ENCODE measurements around the gene AMOTL2. TPM values are rescaled to one million over a fixed set of nuclear protein-coding genes. Genes with fewer than 3 reads are reported as not detected.

AMOTL2 gene
- total and polyA plus RNA-seq, 7 donors = 4.0 to 36.6 (median 16.5) TPM

DNA sequence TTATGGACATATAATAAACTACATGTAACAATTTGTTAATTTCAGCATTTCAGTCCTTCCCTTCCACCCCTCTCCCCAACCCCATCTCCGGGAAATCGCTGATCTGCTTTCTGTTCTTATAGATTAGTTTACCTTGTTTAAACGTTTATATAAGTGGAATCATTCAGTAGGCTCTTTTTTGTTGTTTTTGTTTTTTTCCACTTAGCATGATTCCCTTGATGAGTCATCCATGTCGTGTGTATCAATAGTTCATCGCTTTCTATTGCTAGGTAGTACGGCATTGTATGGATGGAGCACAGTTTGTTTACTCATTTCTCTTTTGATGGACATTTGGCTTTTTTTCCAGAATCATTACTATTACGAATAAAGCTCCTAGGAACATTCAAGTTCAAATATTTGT lies 23.5 kb upstream of the AMOTL2 start:
- no peak for DNase-seq
- no peak for ATAC-seq
- H3K9me3 ChIP-seq = no peaks in the 10 kb centered on the region
- H3K4me3 ChIP-seq = no peak overlapping the region
- no peak overlapping the region for H3K27ac ChIP-seq
- H3K27me3 ChIP-seq (ENCODE audit: insufficient read depth in 3 of 3, low read length in 2 of 3) = peaks cover 0 to 4% (median 0%) of the 10 kb centered on the region in 3 donors
- 88 to 93% (median 92%) methylated on average over 7 of the region's 7 CpGs for WGBS, 3 donors
- intact Hi-C loops (cut with DNase I) = no loop called here
- TF ChIP-seq, protein P1, sequence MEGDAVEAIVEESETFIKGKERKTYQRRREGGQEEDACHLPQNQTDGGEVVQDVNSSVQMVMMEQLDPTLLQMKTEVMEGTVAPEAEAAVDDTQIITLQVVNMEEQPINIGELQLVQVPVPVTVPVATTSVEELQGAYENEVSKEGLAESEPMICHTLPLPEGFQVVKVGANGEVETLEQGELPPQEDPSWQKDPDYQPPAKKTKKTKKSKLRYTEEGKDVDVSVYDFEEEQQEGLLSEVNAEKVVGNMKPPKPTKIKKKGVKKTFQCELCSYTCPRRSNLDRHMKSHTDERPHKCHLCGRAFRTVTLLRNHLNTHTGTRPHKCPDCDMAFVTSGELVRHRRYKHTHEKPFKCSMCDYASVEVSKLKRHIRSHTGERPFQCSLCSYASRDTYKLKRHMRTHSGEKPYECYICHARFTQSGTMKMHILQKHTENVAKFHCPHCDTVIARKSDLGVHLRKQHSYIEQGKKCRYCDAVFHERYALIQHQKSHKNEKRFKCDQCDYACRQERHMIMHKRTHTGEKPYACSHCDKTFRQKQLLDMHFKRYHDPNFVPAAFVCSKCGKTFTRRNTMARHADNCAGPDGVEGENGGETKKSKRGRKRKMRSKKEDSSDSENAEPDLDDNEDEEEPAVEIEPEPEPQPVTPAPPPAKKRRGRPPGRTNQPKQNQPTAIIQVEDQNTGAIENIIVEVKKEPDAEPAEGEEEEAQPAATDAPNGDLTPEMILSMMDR (IDR thresholded peaks at IDR 0.05) = no peak
- no peaks in the 10 kb centered on the region for H3K36me3 ChIP-seq (ENCODE audit: insufficient read depth in 1 of 2, low read depth in 1 of 2)
- H3K4me1 ChIP-seq = no peaks in the 10 kb centered on the region

DNA sequence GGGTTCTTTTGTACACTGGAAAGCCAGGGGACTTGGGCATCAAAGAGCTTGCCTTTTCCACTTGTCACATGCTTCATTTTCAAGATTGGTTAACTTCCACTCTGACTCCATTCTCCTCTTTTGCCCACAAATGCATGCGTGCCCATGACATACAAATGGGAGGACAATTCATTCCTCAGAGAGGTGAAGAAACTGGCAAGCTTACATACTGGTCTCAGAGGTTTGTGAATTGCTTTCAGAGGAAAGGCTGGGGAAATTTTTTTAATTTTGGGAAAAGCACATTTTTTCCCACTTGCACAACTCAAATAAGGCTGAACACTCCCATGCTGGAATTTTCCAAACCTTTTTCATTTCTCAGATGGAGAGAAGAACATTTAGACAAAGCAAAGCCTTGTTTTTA lies 20.9 kb upstream of the AMOTL2 start:
- TF ChIP-seq, protein P1 (IDR thresholded peaks at IDR 0.05) = no peak
- intact Hi-C loops (cut with DNase I) = no loop called here
- Histone ChIP-seq H3K27ac (no peak overlapping the region), H3K36me3 (ENCODE audit: insufficient read depth in 1 of 2, low read depth in 1 of 2) (no peaks in the 10 kb centered on the region), H3K9me3 (no peaks in the 10 kb centered on the region), H3K4me1 (no peaks in the 10 kb centered on the region), H3K27me3 (ENCODE audit: insufficient read depth in 3 of 3, low read length in 2 of 3) (peaks cover 0 to 2% (median 0%) of the 10 kb centered on the region in 3 donors), H3K4me3 (no peak overlapping the region)
- DNase-seq (no peak), ATAC-seq (no peak)
- 82 to 87% (median 86%) methylated on average over 1 of the region's 1 CpG for WGBS, 3 donors

DNA sequence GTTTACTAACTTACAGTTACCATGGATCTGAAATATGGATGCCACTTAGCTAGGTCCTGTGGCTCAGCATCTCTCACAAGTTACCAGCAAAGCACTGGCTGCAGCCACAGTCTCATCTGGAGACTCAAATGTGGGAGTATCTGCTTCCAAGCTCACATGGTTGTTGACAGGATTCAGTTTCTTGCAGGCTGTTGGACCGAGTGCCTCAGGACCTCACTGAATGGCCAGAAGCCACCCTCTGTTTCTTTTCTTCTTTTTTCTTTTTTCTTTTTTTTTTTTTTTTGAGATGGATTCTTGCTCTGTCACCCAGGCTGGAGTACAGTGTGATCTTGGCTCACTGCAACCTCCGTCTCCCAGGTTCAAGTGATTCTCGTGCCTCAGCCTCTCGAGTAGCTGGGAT lies 20.1 kb upstream of the AMOTL2 start:
- TF ChIP-seq, protein P1 (IDR thresholded peaks at IDR 0.05) = no peak
- Histone ChIP-seq H3K27ac (no peak overlapping the region), H3K27me3 (ENCODE audit: insufficient read depth in 3 of 3, low read length in 2 of 3) (peaks cover 0 to 3% (median 2%) of the 10 kb centered on the region in 3 donors), H3K36me3 (ENCODE audit: insufficient read depth in 1 of 2, low read depth in 1 of 2) (no peaks in the 10 kb centered on the region), H3K4me1 (no peaks in the 10 kb centered on the region), H3K9me3 (no peaks in the 10 kb centered on the region), H3K4me3 (no peak overlapping the region)
- intact Hi-C loops (cut with DNase I) = no loop called here
- peak in 3 of 4 donors; percentile 41 to 51 (median 44) for ATAC-seq
- DNase-seq = peak in 1 of 2 donors; percentile 27
- WGBS, 3 donors = 47 to 63% (median 59%) methylated on average over 4 of the region's 4 CpGs

DNA sequence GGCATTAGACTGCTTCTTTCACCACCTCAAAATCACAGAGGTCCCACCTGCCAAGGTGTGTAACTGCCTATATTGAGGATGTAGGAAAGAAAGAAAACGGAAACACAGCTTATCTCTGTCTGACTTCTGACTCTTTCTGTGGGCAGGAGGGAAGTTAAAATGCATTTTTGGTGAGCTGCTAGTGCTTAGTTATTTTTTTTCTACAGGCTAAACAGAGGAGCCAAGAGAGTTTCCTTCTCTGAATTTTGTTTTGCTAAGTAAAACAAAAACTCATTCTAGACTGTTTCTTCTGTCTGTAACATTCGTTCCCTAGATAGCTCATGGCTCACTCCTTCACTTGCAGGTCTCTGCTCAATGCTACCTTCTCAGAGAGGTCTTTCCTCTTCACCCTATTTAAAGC lies 18.8 kb upstream of the AMOTL2 start:
- ATAC-seq = no peak
- intact Hi-C loops (cut with DNase I) = no loop called here
- no peak overlapping the region for H3K4me3 ChIP-seq
- no peak overlapping the region for H3K27ac ChIP-seq
- no peaks in the 10 kb centered on the region for H3K9me3 ChIP-seq
- no peaks in the 10 kb centered on the region for H3K36me3 ChIP-seq (ENCODE audit: insufficient read depth in 1 of 2, low read depth in 1 of 2)
- DNase-seq = no peak
- WGBS, 3 donors = 75 to 83% (median 78%) methylated on average over 2 of the region's 2 CpGs
- H3K27me3 ChIP-seq (ENCODE audit: insufficient read depth in 3 of 3, low read length in 2 of 3) = peaks cover 0 to 4% (median 2%) of the 10 kb centered on the region in 3 donors
- TF ChIP-seq, protein P1 (IDR thresholded peaks at IDR 0.05) = no peak
- H3K4me1 ChIP-seq = no peaks in the 10 kb centered on the region

DNA sequence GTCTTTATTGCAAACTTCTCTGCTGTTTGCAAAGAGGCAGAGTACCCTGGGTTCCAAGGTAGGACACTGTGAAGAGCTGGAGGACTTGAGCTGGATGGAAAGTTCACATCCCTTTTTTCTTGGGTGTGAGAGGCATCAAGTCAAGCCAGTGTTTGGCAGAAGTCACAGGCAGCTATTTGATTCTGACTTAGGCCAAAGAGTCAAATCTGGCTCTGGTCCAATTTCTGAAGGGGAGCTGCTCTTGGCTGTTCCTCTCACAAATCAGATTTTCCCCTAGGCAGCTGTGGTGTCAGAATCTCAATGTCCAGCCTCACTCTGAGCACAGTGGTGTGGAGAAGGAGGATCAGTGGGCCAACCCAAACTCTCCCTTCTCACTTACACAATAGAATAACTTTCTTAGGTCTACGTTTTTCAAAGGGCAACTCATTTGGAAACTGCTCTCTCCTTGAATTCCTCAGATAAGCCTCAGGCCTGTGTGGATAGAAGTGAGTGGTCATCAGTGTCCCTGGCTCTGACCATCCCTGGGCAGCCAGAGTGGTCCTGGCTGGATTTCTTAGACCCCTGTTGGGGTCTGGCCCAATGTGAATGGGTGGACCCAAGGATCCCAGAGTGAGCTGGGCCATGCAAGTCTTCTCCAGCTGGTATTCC lies 18.2 kb upstream of the AMOTL2 start:
- ATAC-seq (peak; percentile 50 to 73 (median 62)), DNase-seq (no peak)
- 17 to 24% (median 20%) methylated on average over 1 of the region's 1 CpG for WGBS, 3 donors
- H3K36me3 ChIP-seq (ENCODE audit: insufficient read depth in 1 of 2, low read depth in 1 of 2) = no peaks in the 10 kb centered on the region
- no peak overlapping the region for H3K27ac ChIP-seq
- intact Hi-C loops (cut with DNase I) = no loop called here
- peaks cover 0 to 4% (median 2%) of the 10 kb centered on the region in 3 donors for H3K27me3 ChIP-seq (ENCODE audit: insufficient read depth in 3 of 3, low read length in 2 of 3)
- no peaks in the 10 kb centered on the region for H3K4me1 ChIP-seq
- TF ChIP-seq, protein P1 (IDR thresholded peaks at IDR 0.05) = no peak
- H3K4me3 ChIP-seq = no peak overlapping the region
- no peaks in the 10 kb centered on the region for H3K9me3 ChIP-seq
